Left forelimb (tissue), 1 donor: ENCODE measurements around the gene ZKSCAN3.
"Not testable (repeated sequence)": the region's sequence is repeated elsewhere in the genome, so short reads cannot be mapped to it uniquely, and the experiment has no call there.

Experiments used
- DNase-seq: peaks from one replicate; pipeline ENCODE4 v3.0.0-alpha.2; 2018; ENCODE audit warnings: low spot score

ZKSCAN3 gene

GRCh38 chr6:28349892-28350737, at the start of gene ZKSCAN3:
ZKSCAN3 (plus strand) TSS chr6:28349947; CDS start chr6:28359587, 9,640 bp downstream.
- DNase-seq: peak; percentile 83

DNA sequence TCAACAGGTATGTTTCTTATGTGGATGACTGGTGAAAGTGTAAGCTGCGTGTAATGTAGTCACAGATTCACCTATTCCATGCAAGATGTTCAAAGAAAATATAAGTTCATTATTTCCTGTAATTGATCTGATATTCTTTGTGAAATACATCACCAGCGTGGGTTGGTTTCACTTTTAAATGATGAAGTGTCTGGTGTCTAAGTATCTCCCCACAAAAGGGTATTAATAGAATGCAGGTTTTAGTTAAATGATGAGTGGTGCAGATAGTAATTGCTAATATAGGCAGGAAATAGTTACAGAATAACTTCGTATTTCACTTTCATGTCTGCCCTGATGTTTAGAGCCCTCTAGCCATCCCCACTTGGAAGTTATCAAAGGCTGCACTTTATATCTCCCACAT, 46.2 kb upstream of the ZKSCAN3 start:
- no peak for DNase-seq

DNA sequence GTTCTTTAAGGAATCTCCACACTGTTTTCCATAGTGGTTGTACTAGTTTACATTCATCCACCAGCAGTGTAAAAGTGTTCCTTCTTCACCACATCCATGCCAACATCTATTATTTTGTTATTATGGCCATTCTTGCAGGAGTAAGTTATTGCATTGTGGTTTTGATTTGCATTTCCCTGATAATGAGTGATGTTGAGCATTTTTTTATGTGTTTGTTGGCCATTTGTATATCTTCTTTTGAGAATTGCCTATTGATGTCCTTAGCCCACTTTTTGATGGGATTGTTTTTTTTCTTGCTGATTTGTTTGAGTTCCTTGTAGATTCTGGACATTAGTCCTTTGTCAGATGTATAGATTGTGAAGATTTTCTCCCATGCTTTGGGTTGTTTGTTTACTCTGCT, 43.4 kb upstream of the ZKSCAN3 start:
- not testable (repeated sequence) for DNase-seq

GRCh38 chr6:28311139-28311823, 38.5 kb upstream of the ZKSCAN3 start:
- DNase-seq: no peak

GRCh38 chr6:28312939-28313338, 36.8 kb upstream of the ZKSCAN3 start:
- DNase-seq: no peak

- DNase-seq: no peak
Observed at GRCh38 chr6:28315628-28316027, 34.1 kb upstream of the ZKSCAN3 start.

- not testable (repeated sequence) for DNase-seq
Observed at GRCh38 chr6:28317866-28318265, 31.9 kb upstream of the ZKSCAN3 start.

DNA sequence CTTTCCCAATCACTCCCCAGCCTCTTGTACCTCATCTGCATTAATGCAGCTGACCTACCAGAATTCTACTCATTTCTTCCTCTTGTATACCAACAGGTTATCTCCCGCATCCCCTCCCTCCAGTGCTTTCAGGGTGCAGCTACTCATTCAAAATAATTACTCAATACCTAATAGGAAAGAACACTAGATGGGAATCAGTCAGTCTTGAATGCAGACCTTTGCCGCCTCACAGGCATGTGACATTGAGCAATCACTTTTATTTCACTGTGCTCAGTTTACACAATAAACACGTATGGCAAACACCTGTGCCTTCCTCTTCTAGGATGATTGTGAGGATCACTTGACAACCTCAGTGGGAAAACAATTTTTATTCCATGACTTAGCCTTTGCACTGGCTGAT, 27.1 kb upstream of the ZKSCAN3 start:
- DNase-seq: no peak

- DNase-seq: no peak
Observed at GRCh38 chr6:28323813-28324424, 25.8 kb upstream of the ZKSCAN3 start.

DNA sequence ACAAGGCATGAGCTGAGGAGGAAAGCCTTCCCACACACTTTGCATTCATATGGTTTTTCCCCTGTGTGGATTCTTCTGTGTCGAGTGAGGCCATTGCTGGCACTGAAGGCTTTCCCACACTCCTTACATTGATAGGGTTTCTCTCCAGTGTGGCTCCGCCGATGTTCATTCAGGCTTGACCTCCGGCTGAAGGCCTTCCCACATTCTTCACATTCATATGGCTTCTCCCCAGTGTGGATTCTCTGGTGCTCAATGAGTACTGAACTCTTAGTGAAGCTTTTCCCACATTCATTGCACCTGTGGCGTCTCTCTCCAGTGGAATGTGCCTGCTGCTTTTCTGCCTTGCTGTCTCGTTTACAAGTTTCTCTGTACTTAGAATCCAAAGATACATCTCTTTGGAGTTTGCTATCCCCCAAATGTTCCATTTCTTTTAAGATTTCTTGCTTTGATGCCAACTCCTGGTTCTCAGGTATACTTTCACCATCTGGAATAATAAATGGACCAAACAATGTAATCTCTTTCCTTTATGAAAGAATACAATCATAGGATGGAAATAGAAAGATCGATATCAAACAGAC, 23.3 kb upstream of the ZKSCAN3 start:
- DNase-seq: no peak

- no peak for DNase-seq
Observed at GRCh38 chr6:28330041-28330440, 19.7 kb upstream of the ZKSCAN3 start.

- DNase-seq: no peak
Observed at GRCh38 chr6:28333047-28333446, 16.7 kb upstream of the ZKSCAN3 start.

- DNase-seq: no peak
Observed at GRCh38 chr6:28333599-28334018, 16.1 kb upstream of the ZKSCAN3 start.

GRCh38 chr6:28334286-28335039, 15.3 kb upstream of the ZKSCAN3 start:
- DNase-seq: no peak

DNA sequence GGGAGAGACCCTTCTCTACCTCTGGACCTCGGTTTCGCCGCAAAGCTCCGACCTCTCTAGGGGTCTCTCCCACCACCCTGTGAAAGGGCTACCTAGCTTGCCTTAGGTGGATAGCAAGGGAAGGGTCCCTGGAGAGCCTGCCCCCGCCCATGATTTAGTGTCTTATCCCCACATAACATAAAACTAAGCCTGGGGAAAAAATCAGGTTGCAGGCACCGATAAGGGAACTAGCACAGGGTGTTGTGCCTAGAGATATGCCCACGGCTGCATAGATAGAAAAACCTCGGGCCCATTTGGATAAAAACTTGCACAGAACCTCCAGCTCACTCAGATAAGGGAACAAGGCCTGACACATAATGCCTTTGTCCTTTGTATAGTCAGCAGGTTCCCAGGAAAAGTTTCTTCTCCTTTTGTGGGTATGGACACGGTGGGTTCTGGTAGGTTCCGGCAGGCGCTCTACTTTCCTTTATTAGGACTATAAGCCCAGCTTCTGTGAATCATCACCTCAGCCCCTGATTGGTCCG, 14.6 kb upstream of the ZKSCAN3 start:
- no peak for DNase-seq

GRCh38 chr6:28335564-28336283, 14.0 kb upstream of the ZKSCAN3 start, which contains the start of gene ZSCAN31:
ZSCAN31 (minus strand) TSS chr6:28336148; CDS start chr6:28329683, 6,465 bp downstream.
- DNase-seq: peak; percentile 91

- no peak for DNase-seq
Observed at GRCh38 chr6:28336284-28337120, 13.2 kb upstream of the ZKSCAN3 start.

GRCh38 chr6:28337121-28337520, 12.6 kb upstream of the ZKSCAN3 start:
- DNase-seq: no peak

DNA sequence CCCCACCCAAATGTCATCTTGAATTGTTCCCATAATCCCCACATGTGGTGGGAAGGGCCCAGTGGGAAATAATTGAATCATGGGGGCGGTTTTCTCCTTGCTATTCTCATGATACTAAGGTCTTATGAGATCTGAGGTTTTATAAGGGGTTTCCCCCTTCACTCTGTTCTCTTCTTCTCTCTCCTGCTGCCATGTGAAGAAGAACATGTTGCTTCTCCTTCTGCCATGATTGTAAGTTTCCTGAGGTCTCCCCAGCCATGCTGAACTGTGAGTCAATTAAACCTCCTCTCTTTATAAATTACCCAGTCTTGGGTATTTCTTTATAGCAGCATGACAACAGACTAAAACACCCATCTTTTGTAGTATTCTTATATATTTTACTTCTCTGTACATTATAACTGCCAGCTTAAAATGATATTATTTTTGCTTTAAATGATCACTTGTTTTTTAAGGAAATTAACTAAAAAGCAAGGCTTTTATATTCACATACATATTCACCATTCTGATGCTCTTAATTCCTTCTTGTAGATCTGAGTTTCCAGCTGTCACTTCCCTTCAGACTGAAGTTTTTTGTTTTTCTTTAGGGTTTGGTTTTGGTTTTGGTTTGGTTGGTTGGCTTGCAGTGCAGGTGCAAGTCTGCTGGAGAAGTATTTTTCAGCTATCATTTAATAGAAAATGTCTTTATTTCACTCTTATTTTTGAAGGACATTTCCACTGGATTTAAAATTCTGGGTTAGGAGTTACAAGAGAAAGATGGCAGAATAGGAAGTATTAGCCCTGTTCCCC, 9.2 kb upstream of the ZKSCAN3 start:
- no peak for DNase-seq
